HG03520 (cell line): ENCODE data around the gene GRAPL.
"Not testable (repeated sequence)": the region's sequence is repeated elsewhere in the genome, so short reads cannot be mapped to it uniquely, and the experiment has no call there.

Experiments used
- ATAC-seq: cut with Tn5 transposase; IDR thresholded peaks from one replicate; pipeline ENCODE4 v1.9.1; 2021; ENCODE audit warnings: mild to moderate bottlenecking, moderate library complexity; ENCODE audit not compliant: unreplicated experiment

The GRAPL gene

GRCh38 chr17:19127148-19127980 lies at the start of gene GRAPL:
GRAPL (plus strand) TSS chr17:19127589; CDS start chr17:19127620, 31 bp downstream.
- ATAC-seq: not testable (repeated sequence)

- ATAC-seq: not testable (repeated sequence)
These were observed 38.3 kb upstream of the GRAPL start for GRCh38 chr17:19088804-19089685.

GRCh38 chr17:19090058-19090772 lies 37.2 kb upstream of the GRAPL start:
- not testable (repeated sequence) for ATAC-seq

DNA sequence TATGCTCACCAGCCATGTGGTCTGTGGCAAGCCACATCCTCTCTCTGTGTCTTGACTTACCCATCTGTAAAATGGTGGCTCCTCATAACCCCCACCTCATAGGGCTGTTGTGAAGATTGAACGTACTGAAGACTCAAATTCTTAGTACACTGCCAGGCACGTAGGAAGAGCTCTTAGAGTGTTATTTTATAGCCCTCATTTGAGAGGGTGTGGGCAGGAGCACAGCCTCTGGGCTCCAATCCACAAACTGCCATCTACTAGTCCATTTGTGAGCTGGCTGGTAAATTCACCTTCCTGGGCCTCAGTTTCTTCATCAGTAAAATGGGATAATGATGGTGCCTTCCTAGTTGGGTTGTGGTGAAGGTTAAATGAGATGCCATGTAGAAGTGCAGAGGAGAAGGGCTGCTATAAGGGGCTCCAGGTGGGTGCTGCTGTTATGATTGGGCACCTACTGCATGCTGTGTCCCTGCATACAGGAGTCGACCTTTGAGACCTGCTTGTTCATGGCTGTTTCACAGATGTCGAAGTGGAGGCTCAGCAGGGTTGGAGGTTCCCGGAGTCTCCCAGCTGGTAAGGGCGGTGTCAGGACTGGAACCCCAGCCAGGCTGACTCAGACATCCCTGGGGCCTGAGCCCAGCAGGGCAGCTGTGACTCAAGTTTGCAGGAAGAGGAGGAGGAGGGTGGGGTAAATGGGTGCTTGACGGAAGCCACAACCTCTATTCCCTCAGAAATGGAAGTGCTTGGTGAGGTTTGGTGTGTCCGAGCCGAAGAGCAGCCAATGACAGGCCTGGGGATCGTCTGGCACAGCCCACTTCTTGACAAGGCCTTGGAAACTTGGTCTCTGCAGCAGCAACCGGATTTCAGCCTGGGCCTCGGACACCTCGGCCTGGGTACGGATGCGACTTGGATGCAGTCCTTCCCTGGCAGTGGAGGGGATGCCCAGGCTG lies 34.4 kb upstream of the GRAPL start:
- not testable (repeated sequence) for ATAC-seq

- ATAC-seq: not testable (repeated sequence)
These were observed 33.5 kb upstream of the GRAPL start for GRCh38 chr17:19093684-19094438.

DNA sequence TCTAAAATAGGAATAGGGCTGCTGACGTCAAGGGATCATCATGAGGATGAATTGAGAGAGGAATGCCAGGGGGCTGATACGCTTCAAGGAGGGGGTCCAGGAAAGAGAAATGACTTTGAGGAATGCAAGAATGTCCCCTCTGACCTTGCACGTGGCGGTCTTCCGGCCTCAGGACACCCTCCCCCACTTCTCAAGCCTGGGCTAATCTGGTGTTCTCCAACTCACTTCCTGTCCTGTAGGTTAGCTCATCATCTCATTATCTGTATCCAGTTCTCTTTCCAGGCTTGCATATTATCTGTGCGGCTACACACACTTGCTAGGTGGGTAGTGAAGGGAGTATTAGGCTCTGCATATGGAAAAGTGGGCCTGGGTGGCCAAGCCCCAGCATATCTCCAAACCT lies 18.9 kb upstream of the GRAPL start:
- ATAC-seq: not testable (repeated sequence)

GRCh38 chr17:19110189-19111097 lies 16.9 kb upstream of the GRAPL start:
- peak; percentile 32 for ATAC-seq

- ATAC-seq: peak; percentile 77
These were observed 16.2 kb upstream of the GRAPL start for GRCh38 chr17:19111111-19111711.

DNA sequence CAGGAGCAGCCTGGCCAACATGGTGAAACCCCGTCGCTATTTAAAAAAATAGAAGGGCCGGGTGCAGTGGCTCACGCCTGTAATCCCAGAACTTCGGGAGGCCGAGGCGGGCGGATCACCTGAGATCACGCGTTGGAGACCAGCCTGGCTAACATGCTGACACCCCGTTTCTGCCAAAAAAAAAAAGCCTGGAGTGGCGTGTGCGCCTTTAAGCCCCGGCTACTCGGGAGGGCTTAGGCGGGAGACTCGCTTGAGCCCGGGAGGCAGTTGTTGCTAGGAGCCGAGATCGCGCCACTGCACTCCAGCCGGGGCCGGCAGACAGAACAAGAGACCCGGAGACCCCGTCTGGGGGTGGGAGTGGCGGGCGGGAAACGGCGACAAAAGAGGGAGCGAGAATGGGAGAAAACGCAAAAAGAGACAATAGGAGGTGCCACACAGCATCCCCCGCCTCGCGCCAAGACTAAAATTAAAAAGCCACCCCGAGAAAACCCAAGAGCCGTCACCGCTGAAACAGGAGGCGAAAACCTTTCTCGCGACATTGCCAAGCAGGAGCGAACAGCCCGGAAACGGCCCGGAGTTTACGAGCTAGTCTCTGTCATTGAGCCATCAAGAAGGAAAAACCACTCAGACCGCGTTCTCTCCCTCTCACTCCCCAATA lies 15.5 kb upstream of the GRAPL start:
- not testable (repeated sequence) for ATAC-seq

- ATAC-seq: not testable (repeated sequence)
These were observed 14.9 kb upstream of the GRAPL start for GRCh38 chr17:19112459-19112826.

DNA sequence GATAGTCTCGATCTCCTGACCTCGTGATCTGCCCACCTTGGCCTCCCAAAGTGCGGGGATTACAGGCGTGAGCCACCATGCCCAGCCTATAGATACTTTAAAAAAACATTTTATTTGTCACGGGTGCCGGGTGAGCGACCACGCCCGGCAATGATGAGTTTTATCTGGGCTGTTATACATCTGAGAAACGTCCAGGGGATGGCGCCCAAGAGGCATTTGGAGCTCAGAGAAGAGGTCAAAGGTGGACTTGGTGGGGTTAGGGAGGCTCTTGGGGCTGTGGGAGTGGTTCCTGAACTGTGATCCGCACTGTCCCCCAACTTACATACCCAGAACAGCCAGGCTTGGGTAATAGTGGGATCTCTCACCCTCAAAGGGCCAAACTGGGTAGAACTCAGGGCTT lies 8.7 kb upstream of the GRAPL start:
- ATAC-seq: not testable (repeated sequence)

GRCh38 chr17:19125289-19125688 lies 2.1 kb upstream of the GRAPL start:
- ATAC-seq: not testable (repeated sequence)

GRCh38 chr17:19129500-19129899 lies 2.1 kb downstream of the GRAPL start:
- ATAC-seq: not testable (repeated sequence)

DNA sequence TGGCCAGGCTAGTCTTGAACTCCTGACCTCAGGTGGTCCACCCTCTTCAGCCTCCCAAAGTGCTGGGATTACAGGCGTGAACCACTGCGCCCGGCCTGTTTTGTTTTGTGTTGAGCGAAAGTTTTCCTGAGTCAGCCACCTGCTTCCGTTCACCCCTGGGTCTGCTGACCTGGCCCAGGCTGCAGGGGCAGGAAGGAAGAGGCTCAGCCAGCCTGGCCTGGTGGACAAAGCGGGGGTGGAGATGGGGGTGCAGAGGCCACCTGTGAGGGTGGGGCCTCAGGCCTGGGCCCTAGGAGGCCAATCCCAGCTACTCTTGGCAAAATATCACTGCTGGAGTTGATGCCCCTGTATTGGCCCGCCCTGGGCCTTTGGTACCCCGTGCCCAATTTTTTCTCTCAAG lies 3.7 kb downstream of the GRAPL start:
- ATAC-seq: not testable (repeated sequence)

DNA sequence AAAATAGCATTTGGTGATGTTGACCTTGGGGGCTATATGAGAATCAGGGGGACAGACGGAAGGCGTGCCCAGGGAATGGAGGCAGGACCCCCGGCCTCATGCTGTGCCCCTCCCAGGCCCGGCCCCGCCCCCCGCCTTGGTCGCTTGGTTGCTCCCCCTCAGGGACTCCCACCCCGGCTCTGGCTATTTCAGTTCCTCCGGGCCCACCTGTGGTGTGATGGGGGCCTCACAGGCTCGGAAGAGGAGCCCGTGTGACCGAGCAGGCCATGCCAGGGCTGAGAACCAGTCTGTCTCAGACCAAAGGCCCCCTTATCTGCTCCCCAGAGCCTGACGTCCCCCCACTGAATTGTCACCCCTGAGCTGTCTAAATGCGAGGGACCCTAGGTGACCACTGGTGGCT lies 4.4 kb downstream of the GRAPL start:
- not testable (repeated sequence) for ATAC-seq

GRCh38 chr17:19133793-19134192 lies 6.4 kb downstream of the GRAPL start:
- not testable (repeated sequence) for ATAC-seq

- not testable (repeated sequence) for ATAC-seq
These were observed 8.0 kb downstream of the GRAPL start for GRCh38 chr17:19135391-19135790.
